IMR-90 (cell line): Measurements from ENCODE around the gene MON2. TPM values are rescaled to one million over a fixed set of nuclear protein-coding genes. Genes with fewer than 3 reads are reported as not detected.

Source experiments
- ATAC-seq: fragments of 200-7000 bp; cut with Tn5 transposase; 2 replicates; pipeline ENCODE4 v1.9.1; 2020; ENCODE audit warnings: low read depth, mild to moderate bottlenecking, moderate library complexity
- BruUV-seq: library from RNA; stranded (reverse); fragments of 400-500 nt; replicated peaks from 2 replicates; lab custom pipeline; 2021; lab: Mats Ljungman, UMichigan
- CTCF ChIA-PET: fragments of 300-600 bp; formaldehyde crosslinking; extraction: SDS; loops from one replicate; lab custom pipeline; 2021; ENCODE audit warnings: antibody characterized with exemption; lab: Yijun Ruan, JAX
- POLR2A ChIA-PET: fragments of 300-600 bp; sonication (Branson Sonifier 250); formaldehyde crosslinking; loops from one replicate; lab custom pipeline; 2022; ENCODE audit warnings: antibody characterized with exemption; ENCODE audit not compliant: unreplicated experiment; lab: Charles Lee
- DNase-seq: peaks from one replicate; pipeline ENCODE4 v3.0.0; 2013
- H2AFZ ChIP-seq: replicated peaks from 2 replicates; pipeline ENCODE3; 2013; ENCODE audit warnings: low read length, mild to moderate bottlenecking; ENCODE audit not compliant: poor library complexity
- H2AK5ac ChIP-seq: 2 replicates; pipeline ENCODE4 v1.6.1; 2013; ENCODE audit warnings: low read depth, low read length, inconsistent platforms
- H2AK9ac ChIP-seq: replicated peaks from 2 replicates; pipeline ENCODE3; 2013; ENCODE audit warnings: mild to moderate bottlenecking, low read depth, low read length, moderate library complexity; ENCODE audit not compliant: poor library complexity
- H2BK120ac ChIP-seq: 2 replicates; pipeline ENCODE4 v1.6.1; 2013; ENCODE audit warnings: low read depth, low read length, inconsistent platforms
- H2BK15ac ChIP-seq: 3 replicates; pipeline ENCODE4 v1.6.1; 2013; ENCODE audit warnings: low read depth, low read length, inconsistent platforms
- H2BK20ac ChIP-seq: 2 replicates; pipeline ENCODE4 v1.6.1; 2013; ENCODE audit warnings: low read depth, mild to moderate bottlenecking, inconsistent platforms, low read length, moderate library complexity
- H2BK5ac ChIP-seq: 2 replicates; pipeline ENCODE4 v1.6.1; 2013; ENCODE audit warnings: mild to moderate bottlenecking, low read depth, low read length, inconsistent platforms; ENCODE audit not compliant: poor library complexity, severe bottlenecking
- H3K14ac ChIP-seq: replicated peaks from 2 replicates; pipeline ENCODE4 v1.6.1; 2013; ENCODE audit warnings: low read depth, low read length, inconsistent platforms
- H3K18ac ChIP-seq: 2 replicates; pipeline ENCODE4 v1.6.1; 2013; ENCODE audit warnings: low read depth, low read length, control low read depth
- H3K23ac ChIP-seq: 2 replicates; pipeline ENCODE4 v1.6.1; 2013; ENCODE audit warnings: low read depth, low read length, inconsistent platforms
- H3K27ac ChIP-seq: 2 replicates; pipeline ENCODE4 v1.5.1; 2013; ENCODE audit warnings: mild to moderate bottlenecking, control low read depth, low read length; ENCODE audit not compliant: insufficient read depth
- H3K27me3 ChIP-seq: 2 replicates; pipeline ENCODE4 v1.6.1; 2013; ENCODE audit warnings: low read length; ENCODE audit not compliant: control insufficient read depth, insufficient read depth
- H3K36me3 ChIP-seq: 2 replicates; pipeline ENCODE4 v1.6.1; 2013; ENCODE audit warnings: low read length, mixed read lengths; ENCODE audit not compliant: control insufficient read depth, insufficient read depth
- H3K4ac ChIP-seq: 2 replicates; pipeline ENCODE4 v1.6.1; 2013; ENCODE audit warnings: low read depth, low read length, inconsistent platforms
- H3K4me1 ChIP-seq: 2 replicates; pipeline ENCODE4 v1.6.1; 2013; ENCODE audit warnings: low read length, mixed read lengths; ENCODE audit not compliant: control insufficient read depth, insufficient read depth
- H3K4me2 ChIP-seq: 2 replicates; pipeline ENCODE4 v1.6.1; 2013; ENCODE audit warnings: low read depth, mild to moderate bottlenecking, control low read depth, low read length, moderate library complexity
- H3K4me3 ChIP-seq: 2 replicates; pipeline ENCODE4 v1.5.1; 2013; ENCODE audit warnings: low read depth, mild to moderate bottlenecking, control low read depth, low read length, moderate library complexity; ENCODE audit not compliant: insufficient read depth
- H3K56ac ChIP-seq: 2 replicates; pipeline ENCODE4 v1.6.1; 2013; ENCODE audit warnings: low read length, inconsistent platforms; ENCODE audit not compliant: insufficient read depth; ENCODE audit errors: extremely low read depth
- H3K79me1 ChIP-seq, 2 experiments: 2 replicates each; pipeline ENCODE4 v1.6.1; 2013; ENCODE audit warnings: low read length in 2 of 2, inconsistent platforms in 1 of 2, low read depth in 1 of 2
- H3K9ac ChIP-seq: 2 replicates; pipeline ENCODE4 v1.6.1; 2013; ENCODE audit warnings: low read depth, low read length, control low read depth
- H3K9me1 ChIP-seq: 2 replicates; pipeline ENCODE4 v1.6.1; 2013; ENCODE audit warnings: low read length, inconsistent platforms; ENCODE audit not compliant: insufficient read depth
- H3K9me3 ChIP-seq: 2 replicates; pipeline ENCODE4 v1.6.1; 2013; ENCODE audit warnings: low read length; ENCODE audit not compliant: control insufficient read depth, insufficient read depth
- H4K20me1 ChIP-seq: 2 replicates; pipeline ENCODE4 v1.6.1; 2013; ENCODE audit warnings: low read length, inconsistent platforms; ENCODE audit not compliant: insufficient read depth
- H4K5ac ChIP-seq: 2 replicates; pipeline ENCODE4 v1.6.1; 2013; ENCODE audit warnings: mild to moderate bottlenecking, low read depth, low read length, control low read depth
- H4K8ac ChIP-seq, 2 experiments: 2 replicates each; pipeline ENCODE4 v1.6.1; 2013; ENCODE audit warnings: low read depth in 2 of 2, low read length in 2 of 2, control low read depth in 1 of 2, inconsistent platforms in 1 of 2
- H4K91ac ChIP-seq: 2 replicates; pipeline ENCODE4 v1.6.1; 2013; ENCODE audit warnings: low read depth, low read length, inconsistent platforms; ENCODE audit not compliant: insufficient read depth
- BHLHE40 ChIP-seq: fragments of 150-350 bp; IDR thresholded peaks from 2 replicates; pipeline ENCODE4 v1.6.1; 2016; ENCODE audit warnings: mild to moderate bottlenecking, low read depth, low read length
- CTCF ChIP-seq: conservative IDR thresholded peaks from 2 replicates; pipeline ENCODE4 v1.5.1; 2012; ENCODE audit warnings: mild to moderate bottlenecking, low read depth, low read length, improper control_type of control experiment
- ELK1 ChIP-seq: fragments of 150-350 bp; IDR thresholded peaks from 2 replicates; pipeline ENCODE4 v1.6.1; 2016; ENCODE audit warnings: low read depth, mild to moderate bottlenecking, low read length, moderate library complexity, borderline replicate concordance
- FOS ChIP-seq: fragments of 150-350 bp; IDR thresholded peaks from 2 replicates; pipeline ENCODE4 v1.6.1; 2016; ENCODE audit warnings: low read depth, low read length
- MAZ ChIP-seq: IDR thresholded peaks from 2 replicates; pipeline ENCODE4 v1.6.1; 2012; ENCODE audit warnings: low read depth, mild to moderate bottlenecking, low read length, improper control_type of control experiment, moderate library complexity, borderline replicate concordance
- MXI1 ChIP-seq: IDR thresholded peaks from 2 replicates; pipeline ENCODE4 v1.6.1; 2012; ENCODE audit warnings: low read depth, mild to moderate bottlenecking, low read length, moderate library complexity, borderline replicate concordance
- POLR2A ChIP-seq: IDR thresholded peaks from 2 replicates; pipeline ENCODE4 v1.6.1; 2012; ENCODE audit warnings: mild to moderate bottlenecking, low read depth, low read length
- RAD21 ChIP-seq: IDR thresholded peaks from 2 replicates; pipeline ENCODE4 v1.6.1; 2012; ENCODE audit warnings: low read length, improper control_type of control experiment
- SMC3 ChIP-seq: fragments of 150-350 bp; IDR thresholded peaks from 2 replicates; pipeline ENCODE4 v1.6.1; 2016; ENCODE audit warnings: low read depth, mild to moderate bottlenecking, antibody characterized with exemption, low read length, moderate library complexity
- WGBS, 2 experiments: methylation state at CpG; one replicate each; pipeline versions ENCODE4 v1.1.5 to v1.1.7; 2013; ENCODE audit warnings: missing lambda C conversion rate in 2 of 2; ENCODE audit not compliant: insufficient read length in 1 of 2; ENCODE audit errors: extremely low coverage in 2 of 2; 5-methylcytosine and 5-hydroxymethylcytosine counted together
- dilution Hi-C: fragments of 300-500 bp; cut with HindIII; formaldehyde crosslinking; loops from one replicate; pipeline ENCODE4 v1.14.3; 2018; ENCODE audit warnings: low sequenced_read_pairs; ENCODE audit not compliant: unreplicated experiment
- in situ Hi-C: fragments of 300-500 bp; cut with MboI; formaldehyde crosslinking; loops from 3 replicates; pipeline ENCODE4 v1.14.3; 2019; ENCODE audit warnings: low sequenced_read_pairs, inconsistent platforms, mixed read lengths
- intact Hi-C: fragments of 100-400 bp; cut with micrococcal nuclease; formaldehyde crosslinking; loops from 2 replicates; pipeline ENCODE4 v1.10.0; 2022
- polyA plus RNA-seq, 3 experiments: library from polyadenylated mRNA; depleted of rRNA; stranded (reverse); fragments of >200 nt; gene quantifications; 2 replicates each; pipeline ENCODE4 v1.2.3, GENCODE V29; 2012; ENCODE audit warnings: low replicate concordance in 1 of 3
- total RNA-seq: library from RNA; depleted of rRNA; stranded (reverse); fragments of >200 nt; gene quantifications from 2 replicates; pipeline ENCODE4 v1.2.3, GENCODE V29; 2012

Gene MON2
- total and polyA plus RNA-seq, 2 of the 4 experiments (the other 2 are of a cell fraction): 13.2 to 39.3 TPM

DNA sequence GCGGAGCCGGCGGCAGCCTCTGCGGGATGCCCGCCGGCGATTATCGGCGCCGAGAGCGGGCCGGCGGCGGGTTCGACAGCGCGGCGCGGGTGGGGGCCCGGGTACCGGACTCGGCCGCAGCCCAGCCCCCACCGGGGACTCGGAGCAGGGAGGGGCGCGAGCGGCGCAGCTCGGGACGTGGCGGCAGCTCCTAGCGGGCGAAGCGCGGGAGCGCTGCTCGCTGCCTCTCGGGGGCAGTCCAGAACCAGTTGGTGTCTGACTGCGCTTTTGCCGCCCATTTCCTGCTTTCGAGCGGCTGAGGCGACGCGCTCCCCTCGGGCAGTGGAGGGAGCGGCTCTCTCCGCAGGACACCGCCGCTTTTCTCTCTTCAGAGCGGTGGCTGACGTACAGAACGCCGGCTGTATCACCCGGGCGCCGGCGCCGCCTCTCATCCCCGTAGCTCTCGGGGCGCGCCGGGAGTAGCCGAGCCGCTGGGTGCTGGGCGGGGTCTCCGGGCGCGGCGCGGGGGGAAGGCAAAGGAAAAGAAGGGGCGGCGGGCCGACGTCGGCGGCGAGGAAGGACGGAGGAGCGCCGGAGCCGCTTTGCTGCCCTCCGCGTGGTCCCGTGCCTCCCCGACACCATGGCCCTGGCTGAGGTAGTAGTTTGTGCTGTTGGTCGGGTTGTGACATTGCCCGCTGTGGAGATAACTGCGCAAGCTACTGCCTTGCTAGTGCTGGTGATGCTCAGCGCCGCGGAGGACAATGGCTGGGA lies 136.6 kb downstream of the MON2 start:
- H2BK15ac ChIP-seq: 0 out of 3 replicates have a peak overlapping the region, but pooled peaks have one; percentile 69
- BruUV-seq: no TSS peak
- no peaks in the 10 kb centered on the region; the same call in 1 of the 2 replicates for H3K4me1 ChIP-seq
- CTCF ChIA-PET: interaction anchor here (0.6 to 1.7 kb wide), 5 partner anchors 22 to 193 kb away, joined by 3 to 8 read pairs (median 3); no protein-coding TSS in a partner anchor
- TF ChIP-seq SMC3: 0 out of 2 replicates have a peak, but pooled peaks have one; percentile 4
- peak; percentile 88 for TF ChIP-seq POLR2A
- peak; percentile 56 for TF ChIP-seq RAD21
- TF ChIP-seq BHLHE40: peak; percentile 57; the same call in 1 of the 2 replicates
- TF ChIP-seq MXI1: peak; percentile 40; the same call in 1 of the 2 replicates
- TF ChIP-seq CTCF: peak; percentile 60
- no peak for TF ChIP-seq FOS
- no peak for TF ChIP-seq ELK1
- TF ChIP-seq MAZ: peak; percentile 95
- H2AK9ac ChIP-seq: peak overlapping the region; percentile 99
- WGBS, 2 experiments: 0% methylated on average over 48 of the region's 94 CpGs; no CpG with 5 or more reads in 1 of the 2 experiments
- dilution Hi-C loops: no loop called here
- H3K36me3 ChIP-seq: no peaks in the 10 kb centered on the region
- H2AK5ac ChIP-seq: peak overlapping the region; percentile 94
- peak overlapping the region; percentile 87 for H2BK120ac ChIP-seq
- peak overlapping the region; percentile 97 to 98 for H4K8ac ChIP-seq
- intact Hi-C loops: loop anchor here (1.0 to 10.0 kb wide), 4 partner anchors 166 to 462 kb away; no protein-coding TSS in a partner anchor
- H3K9ac ChIP-seq: peak overlapping the region; percentile 95
- POLR2A ChIA-PET: interaction anchor here (0.7 to 0.8 kb wide), 3 partner anchors 188 to 196 kb away, joined by 3 read pairs; no protein-coding TSS in a partner anchor
- no peaks in the 10 kb centered on the region for H3K27me3 ChIP-seq
- in situ Hi-C loops: no loop called here
- H3K18ac ChIP-seq: peak overlapping the region; percentile 95
- peak overlapping the region; percentile 94 for H4K5ac ChIP-seq
- peak overlapping the region; percentile 99 for H3K23ac ChIP-seq
- peak overlapping the region; percentile 97 for H3K4me3 ChIP-seq
- no peaks in the 10 kb centered on the region for H3K9me3 ChIP-seq
- H4K20me1 ChIP-seq: peaks cover 12% of the 10 kb centered on the region; the same call in 1 of the 2 replicates
- peak overlapping the region; percentile 99 for H3K27ac ChIP-seq
- H3K79me1 ChIP-seq: peaks cover 5 to 18% of the 10 kb centered on the region in 2 experiments; a peak in 3 of 4 replicates
- H2BK20ac ChIP-seq: no peak overlapping the region
- peak overlapping the region; percentile 97 for H3K4me2 ChIP-seq
- peak overlapping the region; percentile 100 for H3K14ac ChIP-seq
- peak overlapping the region; percentile 98 for H4K91ac ChIP-seq
- DNase-seq (peak; percentile 89), ATAC-seq (peak; percentile 90)
- peak overlapping the region; percentile 100 for H3K4ac ChIP-seq
- peak overlapping the region; percentile 98 for H3K56ac ChIP-seq
- peak overlapping the region; percentile 98 for H2AFZ ChIP-seq
- peak overlapping the region; percentile 98 for H2BK5ac ChIP-seq
- no peaks in the 10 kb centered on the region for H3K9me1 ChIP-seq
